GM23338 (cell line): ENCODE data around the gene MAOB.
"Not testable (repeated sequence)": the region's sequence is repeated elsewhere in the genome, so short reads cannot be mapped to it uniquely, and the experiment has no call there.

Experiments
- EZH2 ChIP-seq: fragments of 200-600 bp; sonication (generic); IDR thresholded peaks from one replicate; pipeline ENCODE4 v1.8.0; 2017; ENCODE audit warnings: antibody characterized with exemption, mild to moderate bottlenecking, low read depth; ENCODE audit not compliant: unreplicated experiment
- EZH2phosphoT487 ChIP-seq: fragments of 200-600 bp; sonication (generic); IDR thresholded peaks from one replicate; pipeline ENCODE4 v1.8.1; 2018; ENCODE audit warnings: antibody characterized with exemption; ENCODE audit not compliant: unreplicated experiment
- JUNB ChIP-seq: IDR thresholded peaks from one replicate; pipeline ENCODE4 v1.6.1; 2016; ENCODE audit warnings: antibody characterized with exemption; ENCODE audit not compliant: unreplicated experiment
- NANOG ChIP-seq: IDR thresholded peaks from 2 replicates; pipeline ENCODE4 v1.6.1; 2016; ENCODE audit warnings: antibody characterized with exemption, borderline replicate concordance
- POLR2AphosphoS5 ChIP-seq: IDR thresholded peaks from 2 replicates; pipeline ENCODE4 v1.6.1; 2016; ENCODE audit warnings: antibody characterized with exemption, low read depth
- STAT1 ChIP-seq: IDR thresholded peaks from one replicate; pipeline ENCODE4 v1.6.1; 2016; ENCODE audit warnings: antibody characterized with exemption; ENCODE audit not compliant: unreplicated experiment
- ZNF114 ChIP-seq: fragments of 250-450 bp; sonication (Bioruptor Pico); IDR thresholded peaks from 2 replicates; pipeline ENCODE4 v1.5.0; 2020; ENCODE audit warnings: mild to moderate bottlenecking, moderate library complexity
- ZNF331 ChIP-seq: fragments of 250-450 bp; sonication (Bioruptor Pico); IDR thresholded peaks from 2 replicates; pipeline ENCODE4 v1.5.0; 2020; ENCODE audit warnings: low read depth, mild to moderate bottlenecking, moderate library complexity
- TF ChIP-seq, protein P1 (sequence below), 2 experiments: fragments of 200-600 bp in 1 of 2; sonication (generic) in 1 of 2; conservative IDR thresholded peaks; 2 replicates each; pipeline versions ENCODE4 v1.5.1 to v1.6.1; 2016 to 2017; ENCODE audit warnings: antibody characterized with exemption in 2 of 2, low read depth in 2 of 2, mild to moderate bottlenecking in 2 of 2, moderate library complexity in 1 of 2
- TF ChIP-seq, protein P2 (sequence below): IDR thresholded peaks from one replicate; pipeline ENCODE4 v1.6.1; 2018; ENCODE audit warnings: antibody characterized with exemption; ENCODE audit not compliant: unreplicated experiment

DNA sequence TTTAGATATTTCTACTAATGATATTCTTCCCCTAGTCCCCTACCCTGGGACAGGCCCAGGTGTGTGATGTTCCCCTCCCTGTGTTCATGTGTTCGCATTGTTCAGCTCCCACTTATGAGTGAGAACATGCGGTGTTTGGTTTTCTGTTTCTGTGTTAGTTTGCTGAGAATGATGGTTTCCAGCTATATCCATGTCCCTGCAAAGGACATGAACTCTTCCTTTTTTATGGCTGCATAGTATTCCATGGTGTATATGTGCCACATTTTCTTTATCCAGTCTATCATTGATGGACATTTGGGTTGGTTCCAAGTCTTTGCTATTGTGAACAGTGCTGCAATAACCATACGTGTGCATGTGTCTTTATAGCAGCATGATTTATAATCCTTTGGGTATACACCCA lies 39.8 kb upstream of the MAOB start:
- TF ChIP-seq, protein P1, sequence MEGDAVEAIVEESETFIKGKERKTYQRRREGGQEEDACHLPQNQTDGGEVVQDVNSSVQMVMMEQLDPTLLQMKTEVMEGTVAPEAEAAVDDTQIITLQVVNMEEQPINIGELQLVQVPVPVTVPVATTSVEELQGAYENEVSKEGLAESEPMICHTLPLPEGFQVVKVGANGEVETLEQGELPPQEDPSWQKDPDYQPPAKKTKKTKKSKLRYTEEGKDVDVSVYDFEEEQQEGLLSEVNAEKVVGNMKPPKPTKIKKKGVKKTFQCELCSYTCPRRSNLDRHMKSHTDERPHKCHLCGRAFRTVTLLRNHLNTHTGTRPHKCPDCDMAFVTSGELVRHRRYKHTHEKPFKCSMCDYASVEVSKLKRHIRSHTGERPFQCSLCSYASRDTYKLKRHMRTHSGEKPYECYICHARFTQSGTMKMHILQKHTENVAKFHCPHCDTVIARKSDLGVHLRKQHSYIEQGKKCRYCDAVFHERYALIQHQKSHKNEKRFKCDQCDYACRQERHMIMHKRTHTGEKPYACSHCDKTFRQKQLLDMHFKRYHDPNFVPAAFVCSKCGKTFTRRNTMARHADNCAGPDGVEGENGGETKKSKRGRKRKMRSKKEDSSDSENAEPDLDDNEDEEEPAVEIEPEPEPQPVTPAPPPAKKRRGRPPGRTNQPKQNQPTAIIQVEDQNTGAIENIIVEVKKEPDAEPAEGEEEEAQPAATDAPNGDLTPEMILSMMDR (conservative IDR thresholded peaks at IDR 0.05; ENCODE audit: low read depth in 2 of 2), result not testable (repeated sequence)
- not testable (repeated sequence) for TF ChIP-seq EZH2, ZNF114, EZH2phosphoT487, ZNF331, JUNB, POLR2AphosphoS5, NANOG, STAT1
- TF ChIP-seq, protein P2, sequence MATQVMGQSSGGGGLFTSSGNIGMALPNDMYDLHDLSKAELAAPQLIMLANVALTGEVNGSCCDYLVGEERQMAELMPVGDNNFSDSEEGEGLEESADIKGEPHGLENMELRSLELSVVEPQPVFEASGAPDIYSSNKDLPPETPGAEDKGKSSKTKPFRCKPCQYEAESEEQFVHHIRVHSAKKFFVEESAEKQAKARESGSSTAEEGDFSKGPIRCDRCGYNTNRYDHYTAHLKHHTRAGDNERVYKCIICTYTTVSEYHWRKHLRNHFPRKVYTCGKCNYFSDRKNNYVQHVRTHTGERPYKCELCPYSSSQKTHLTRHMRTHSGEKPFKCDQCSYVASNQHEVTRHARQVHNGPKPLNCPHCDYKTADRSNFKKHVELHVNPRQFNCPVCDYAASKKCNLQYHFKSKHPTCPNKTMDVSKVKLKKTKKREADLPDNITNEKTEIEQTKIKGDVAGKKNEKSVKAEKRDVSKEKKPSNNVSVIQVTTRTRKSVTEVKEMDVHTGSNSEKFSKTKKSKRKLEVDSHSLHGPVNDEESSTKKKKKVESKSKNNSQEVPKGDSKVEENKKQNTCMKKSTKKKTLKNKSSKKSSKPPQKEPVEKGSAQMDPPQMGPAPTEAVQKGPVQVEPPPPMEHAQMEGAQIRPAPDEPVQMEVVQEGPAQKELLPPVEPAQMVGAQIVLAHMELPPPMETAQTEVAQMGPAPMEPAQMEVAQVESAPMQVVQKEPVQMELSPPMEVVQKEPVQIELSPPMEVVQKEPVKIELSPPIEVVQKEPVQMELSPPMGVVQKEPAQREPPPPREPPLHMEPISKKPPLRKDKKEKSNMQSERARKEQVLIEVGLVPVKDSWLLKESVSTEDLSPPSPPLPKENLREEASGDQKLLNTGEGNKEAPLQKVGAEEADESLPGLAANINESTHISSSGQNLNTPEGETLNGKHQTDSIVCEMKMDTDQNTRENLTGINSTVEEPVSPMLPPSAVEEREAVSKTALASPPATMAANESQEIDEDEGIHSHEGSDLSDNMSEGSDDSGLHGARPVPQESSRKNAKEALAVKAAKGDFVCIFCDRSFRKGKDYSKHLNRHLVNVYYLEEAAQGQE, result not testable (repeated sequence)
